Measurements from ENCODE around the gene USP2.

USP2 gene

DNA sequence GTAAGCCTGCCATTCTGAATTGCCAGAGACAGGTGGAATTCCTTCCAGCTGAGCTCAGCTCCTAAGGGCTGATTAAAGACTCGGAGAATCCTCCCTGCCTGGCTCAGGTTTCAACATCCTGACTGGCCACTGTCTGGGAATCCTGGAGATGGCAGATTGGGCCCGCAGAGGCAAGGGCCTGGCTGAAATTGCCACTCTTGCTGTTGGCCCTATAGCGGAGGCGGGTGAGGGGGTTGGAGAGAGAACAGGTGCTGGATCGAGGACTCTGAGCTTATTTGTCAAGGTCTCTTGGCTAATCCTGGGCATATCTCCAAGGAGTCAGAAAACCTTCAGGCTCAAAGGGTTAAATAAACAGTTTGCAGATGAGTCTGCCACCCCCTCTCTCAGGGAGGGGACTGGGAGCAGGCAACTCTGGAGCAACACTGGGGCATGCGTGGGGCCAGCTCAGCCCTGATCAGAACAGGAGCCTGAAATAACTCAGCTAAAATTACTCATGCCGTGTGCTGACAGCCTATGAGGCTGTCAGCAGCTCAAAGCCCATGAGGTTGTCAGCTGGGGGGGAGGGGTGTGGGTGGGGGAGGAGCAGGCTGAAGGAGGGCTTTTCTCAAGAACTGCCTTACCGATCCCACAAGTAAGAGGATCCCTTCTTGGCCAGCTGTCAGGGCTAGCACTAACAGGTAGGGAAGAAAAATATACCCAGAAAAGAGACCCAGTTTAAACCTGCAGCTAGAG is 20.3 kb downstream of the USP2 start:
- no peaks in the 10 kb centered on the region for H3K9me3 ChIP-seq (ENCODE audit: control insufficient read depth, low read length)
- H3K4me1 ChIP-seq (ENCODE audit: control insufficient read depth, insufficient read depth, low read length, poor library complexity, severe bottlenecking) = peaks cover 40% of the 10 kb centered on the region
- peaks cover 6% of the 10 kb centered on the region for H3K36me3 ChIP-seq (ENCODE audit: control insufficient read depth, insufficient read depth, low read length)
- peak overlapping the region; percentile 88 for H3K27ac ChIP-seq (ENCODE audit: low read depth, low read length, severe bottlenecking)
- 3 to 12% methylated on average over 7 to 8 of the region's 8 CpGs for WGBS, 2 experiments (ENCODE audit: insufficient coverage in 2 of 2)
- H3K4me3 ChIP-seq (ENCODE audit: extremely low read depth, insufficient read depth, low read length, poor library complexity, severe bottlenecking) = no peak overlapping the region

DNA sequence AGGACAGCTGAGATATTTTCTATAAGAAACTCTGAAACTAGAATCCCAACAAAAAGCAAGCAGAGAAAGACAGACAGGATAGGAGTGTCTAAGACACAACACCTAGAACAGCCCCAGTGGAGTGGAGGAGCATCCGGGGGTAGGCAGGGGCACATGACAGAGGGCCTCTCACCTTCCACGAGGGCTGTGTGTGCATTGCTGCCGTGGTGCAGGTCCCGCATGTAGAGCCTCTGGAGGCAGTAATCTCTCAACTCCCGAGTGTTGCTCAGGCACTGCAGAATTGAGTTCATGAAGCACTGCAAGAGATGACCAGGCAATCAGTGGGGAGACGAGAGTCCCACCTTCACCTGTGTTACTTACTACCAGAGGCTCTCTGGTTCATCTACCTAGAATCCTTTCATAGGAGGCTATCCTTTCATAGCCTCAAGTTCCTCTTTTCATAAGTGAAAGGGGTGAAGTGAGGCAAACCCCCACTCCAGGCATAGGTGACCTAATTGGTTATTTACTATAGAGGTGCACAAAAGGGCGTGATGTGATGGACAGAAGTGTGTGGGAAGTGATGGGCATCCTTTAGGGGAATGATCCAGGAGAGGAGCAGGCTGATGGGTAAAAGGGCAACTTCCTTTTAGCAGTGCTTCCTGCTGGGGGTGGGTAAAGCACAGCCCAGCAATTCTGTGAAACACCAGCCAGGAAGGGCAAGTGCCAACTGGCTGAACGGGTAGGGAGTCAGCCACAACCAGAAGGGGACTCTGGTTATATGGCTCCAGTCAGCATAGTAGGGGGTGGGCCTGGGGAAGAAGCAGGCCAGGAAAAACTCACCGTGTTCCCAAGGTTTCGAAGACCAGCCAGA is 21.9 kb downstream of the USP2 start:
- WGBS, 2 experiments (ENCODE audit: insufficient coverage in 2 of 2) = 83 to 90% methylated on average over 7 to 10 of the region's 10 CpGs
- Histone ChIP-seq H3K4me3 (ENCODE audit: extremely low read depth, insufficient read depth, low read length, poor library complexity, severe bottlenecking) (no peak overlapping the region), H3K27ac (ENCODE audit: low read depth, low read length, severe bottlenecking) (no peak overlapping the region), H3K9me3 (ENCODE audit: control insufficient read depth, low read length) (no peaks in the 10 kb centered on the region), H3K4me1 (ENCODE audit: control insufficient read depth, insufficient read depth, low read length, poor library complexity, severe bottlenecking) (peaks cover 35% of the 10 kb centered on the region), H3K36me3 (ENCODE audit: control insufficient read depth, insufficient read depth, low read length) (peaks cover 6% of the 10 kb centered on the region)

DNA sequence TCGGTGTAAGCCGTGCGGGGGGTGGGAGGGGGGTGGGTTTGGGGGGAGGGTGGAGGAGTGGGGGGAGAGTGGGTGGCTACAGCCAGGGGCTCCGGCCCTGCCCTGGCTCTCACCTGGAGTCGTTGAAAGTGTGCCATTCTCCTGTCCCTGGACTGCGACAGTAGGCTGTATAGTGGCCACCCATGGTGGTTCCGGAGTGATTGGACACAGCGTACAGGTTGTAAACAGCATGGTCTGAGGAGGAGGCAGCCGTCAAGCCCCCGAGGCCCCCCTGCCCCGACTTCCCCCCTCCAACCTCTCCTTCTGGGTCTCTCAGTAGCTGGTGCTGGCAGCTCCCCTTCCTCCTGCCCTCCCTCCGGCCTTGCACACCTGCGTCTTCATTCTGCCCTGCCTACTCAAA is 24.4 kb downstream of the USP2 start:
- WGBS, 2 experiments (ENCODE audit: insufficient coverage in 2 of 2) = 76 to 82% methylated on average over 6 of the region's 13 CpGs
- peaks cover 19% of the 10 kb centered on the region for H3K4me1 ChIP-seq (ENCODE audit: control insufficient read depth, insufficient read depth, low read length, poor library complexity, severe bottlenecking)
- H3K4me3 ChIP-seq (ENCODE audit: extremely low read depth, insufficient read depth, low read length, poor library complexity, severe bottlenecking) = no peak overlapping the region
- no peaks in the 10 kb centered on the region for H3K9me3 ChIP-seq (ENCODE audit: control insufficient read depth, low read length)
- no peak overlapping the region for H3K27ac ChIP-seq (ENCODE audit: low read depth, low read length, severe bottlenecking)
- H3K36me3 ChIP-seq (ENCODE audit: control insufficient read depth, insufficient read depth, low read length) = peaks cover 6% of the 10 kb centered on the region

DNA sequence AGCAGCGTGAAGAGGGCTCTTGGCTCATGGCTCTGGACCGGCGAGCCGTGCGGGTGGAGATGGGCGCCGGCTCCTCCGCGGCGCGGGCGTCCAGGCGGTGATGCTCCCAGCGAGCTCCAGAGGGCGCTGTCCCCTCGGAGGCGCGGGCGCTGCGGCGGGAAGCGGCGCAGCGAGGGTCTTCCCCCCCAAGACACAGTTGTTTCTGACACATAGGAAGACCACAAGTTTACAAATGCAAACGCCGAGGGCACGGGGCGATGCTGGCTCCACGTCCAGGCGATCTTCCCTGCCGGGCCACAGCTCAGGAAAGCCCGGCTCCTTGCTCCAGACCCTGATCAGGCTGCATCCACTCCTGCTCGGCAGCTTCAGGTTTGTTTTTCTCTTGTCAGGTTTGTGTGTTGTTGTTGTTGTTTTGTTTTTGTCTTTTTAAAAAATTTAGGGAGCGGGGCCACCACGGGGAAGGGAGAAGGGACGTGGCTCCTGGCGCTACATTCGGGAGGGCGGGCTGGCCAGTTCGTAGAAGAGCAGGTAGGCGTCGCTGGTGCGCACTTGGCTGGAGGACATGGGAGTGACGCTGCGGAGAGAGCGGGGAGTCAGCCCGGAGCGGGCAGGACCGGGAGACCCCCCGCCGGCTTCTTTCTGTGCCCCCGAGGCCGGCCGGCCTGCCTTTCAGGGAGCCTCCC is 25.0 kb downstream of the USP2 start:
- peaks cover 13% of the 10 kb centered on the region for H3K4me1 ChIP-seq (ENCODE audit: control insufficient read depth, insufficient read depth, low read length, poor library complexity, severe bottlenecking)
- peak overlapping the region; percentile 33 for H3K4me3 ChIP-seq (ENCODE audit: extremely low read depth, insufficient read depth, low read length, poor library complexity, severe bottlenecking)
- WGBS, 2 experiments (ENCODE audit: insufficient coverage in 2 of 2) = 1 to 2% methylated on average over 40 to 52 of the region's 54 CpGs
- peaks cover 6% of the 10 kb centered on the region for H3K36me3 ChIP-seq (ENCODE audit: control insufficient read depth, insufficient read depth, low read length)
- H3K9me3 ChIP-seq (ENCODE audit: control insufficient read depth, low read length) = no peaks in the 10 kb centered on the region
- no peak overlapping the region for H3K27ac ChIP-seq (ENCODE audit: low read depth, low read length, severe bottlenecking)

DNA sequence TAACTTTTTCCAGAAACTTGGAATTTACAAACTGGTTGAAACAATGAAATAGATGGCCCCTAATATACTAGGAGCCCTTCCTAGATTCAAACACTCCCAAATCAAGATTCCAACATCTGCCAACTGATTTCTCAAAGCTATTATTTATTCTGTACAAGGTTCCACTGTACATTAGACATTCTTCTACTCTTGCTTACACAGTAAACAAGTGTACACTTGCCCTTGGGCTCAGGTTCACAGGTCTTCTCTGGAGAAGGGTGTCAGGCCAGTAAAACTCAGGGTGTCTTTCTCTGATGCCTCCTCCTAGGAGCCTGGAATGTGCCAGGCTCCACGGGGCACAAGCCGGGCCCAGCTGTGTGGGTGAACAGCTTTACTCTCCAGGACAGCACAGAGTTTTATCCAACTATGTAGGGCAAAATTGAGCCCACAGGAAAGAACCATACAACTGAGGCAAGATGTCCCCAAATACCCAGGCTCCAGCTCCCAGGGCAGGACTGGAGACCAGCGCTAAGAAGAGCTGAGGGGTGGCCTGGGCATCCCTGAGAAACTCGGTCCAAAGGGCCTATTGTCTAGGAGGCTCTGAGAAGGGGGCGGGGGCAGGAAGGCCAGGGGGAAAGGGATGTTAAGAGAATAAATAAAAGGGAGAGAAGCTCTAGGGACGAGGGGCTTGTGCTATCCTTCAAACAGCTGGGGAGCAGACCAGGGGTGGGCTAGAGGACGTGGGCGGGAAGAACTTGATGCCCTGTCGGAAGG is 26.2 kb downstream of the USP2 start:
- Histone ChIP-seq H3K4me3 (ENCODE audit: extremely low read depth, insufficient read depth, low read length, poor library complexity, severe bottlenecking) (no peak overlapping the region), H3K36me3 (ENCODE audit: control insufficient read depth, insufficient read depth, low read length) (peaks cover 6% of the 10 kb centered on the region), H3K4me1 (ENCODE audit: control insufficient read depth, insufficient read depth, low read length, poor library complexity, severe bottlenecking) (peaks cover 3% of the 10 kb centered on the region), H3K27ac (ENCODE audit: low read depth, low read length, severe bottlenecking) (no peak overlapping the region), H3K9me3 (ENCODE audit: control insufficient read depth, low read length) (no peaks in the 10 kb centered on the region)
- WGBS, 2 experiments (ENCODE audit: insufficient coverage in 2 of 2) = 58 to 71% methylated on average over 4 to 5 of the region's 9 CpGs

DNA sequence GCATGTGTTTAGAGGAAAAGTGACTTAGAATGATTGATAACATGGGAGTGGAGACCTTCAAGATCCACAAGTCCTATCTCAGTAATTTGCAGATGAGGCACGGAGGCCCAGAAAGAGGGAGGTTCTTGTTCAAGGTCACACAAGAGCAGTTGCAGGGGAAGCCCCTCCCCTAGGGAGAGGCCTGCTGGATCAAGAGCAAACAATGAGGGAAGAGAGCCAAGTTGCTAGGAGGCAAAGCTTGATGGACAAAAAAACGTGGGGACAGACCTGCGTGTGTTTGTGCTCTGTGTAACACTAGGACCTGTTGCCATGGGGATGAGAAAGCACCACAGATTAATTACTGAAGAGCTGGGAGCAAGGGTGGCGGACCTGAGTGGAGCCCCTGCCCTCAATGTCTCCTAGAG is 28.6 kb downstream of the USP2 start:
- H3K4me1 ChIP-seq (ENCODE audit: control insufficient read depth, insufficient read depth, low read length, poor library complexity, severe bottlenecking) = no peaks in the 10 kb centered on the region

DNA sequence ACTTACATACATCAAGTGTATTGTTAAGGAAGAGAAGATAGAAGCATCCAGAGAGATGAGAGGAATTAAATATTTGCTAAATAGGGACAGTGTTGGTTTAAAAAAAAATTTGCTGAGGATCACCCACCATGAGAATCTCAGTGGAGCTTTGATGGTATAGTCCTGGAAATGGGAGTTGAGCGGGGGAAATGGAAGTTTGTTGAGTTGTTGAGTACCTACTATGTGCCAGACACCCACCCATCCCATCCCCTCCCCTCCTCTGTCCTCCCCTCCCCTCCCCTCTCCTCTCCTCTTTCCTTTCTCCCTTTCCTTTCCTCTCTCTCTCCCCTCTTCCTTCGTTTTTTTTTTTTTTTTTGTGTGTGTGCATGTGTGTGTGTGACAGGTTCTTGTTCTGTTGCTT is 30.3 kb downstream of the USP2 start:
- Histone ChIP-seq H3K4me1 (ENCODE audit: control insufficient read depth, insufficient read depth, low read length, poor library complexity, severe bottlenecking) (no peaks in the 10 kb centered on the region), H3K27ac (ENCODE audit: low read depth, low read length, severe bottlenecking) (no peak overlapping the region)
- no CpG with 5 or more reads among the region's 2 CpGs for WGBS, 2 experiments (ENCODE audit: insufficient coverage in 2 of 2)

More for the DNA sequence above, 28.6 kb downstream of the USP2 start:
- whole genome bisulfite sequencing, 2 experiments (ENCODE audit: insufficient coverage in 2 of 2) = 29 to 55% methylated on average over 3 to 4 of the region's 4 CpGs
- Histone ChIP-seq H3K36me3 (ENCODE audit: control insufficient read depth, insufficient read depth, low read length) (peaks cover 4% of the 10 kb centered on the region), H3K4me3 (ENCODE audit: extremely low read depth, insufficient read depth, low read length, poor library complexity, severe bottlenecking) (no peak overlapping the region), H3K27ac (ENCODE audit: low read depth, low read length, severe bottlenecking) (no peak overlapping the region), H3K9me3 (ENCODE audit: control insufficient read depth, low read length) (no peaks in the 10 kb centered on the region)

DNA sequence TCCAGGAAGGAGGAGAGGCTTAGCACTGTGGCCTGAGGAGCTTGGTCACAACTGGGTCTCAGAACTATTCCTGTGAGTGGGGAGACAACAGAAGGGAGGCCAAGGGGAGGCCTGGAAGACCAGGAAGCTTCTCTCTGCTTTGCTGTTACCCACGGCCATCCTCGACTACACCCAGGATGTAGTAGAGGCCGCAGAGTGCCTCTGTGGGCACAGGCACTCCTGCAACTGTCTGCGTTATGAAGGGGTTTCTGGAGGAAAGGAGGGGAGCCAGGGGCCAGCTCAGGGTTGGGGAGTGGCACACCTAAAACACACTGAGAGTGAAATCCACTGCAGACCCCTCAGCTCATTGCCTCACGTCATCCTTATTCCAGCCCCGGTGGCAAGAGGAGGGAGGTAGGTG is 31.2 kb downstream of the USP2 start:
- WGBS, 2 experiments (ENCODE audit: insufficient coverage in 2 of 2) = 78 to 88% methylated on average over 1 to 5 of the region's 6 CpGs
- H3K36me3 ChIP-seq (ENCODE audit: control insufficient read depth, insufficient read depth, low read length) = no peaks in the 10 kb centered on the region
- H3K27ac ChIP-seq (ENCODE audit: low read depth, low read length, severe bottlenecking) = no peak overlapping the region
- H3K4me1 ChIP-seq (ENCODE audit: control insufficient read depth, insufficient read depth, low read length, poor library complexity, severe bottlenecking) = no peaks in the 10 kb centered on the region
- no peak overlapping the region for H3K4me3 ChIP-seq (ENCODE audit: extremely low read depth, insufficient read depth, low read length, poor library complexity, severe bottlenecking)
- H3K9me3 ChIP-seq (ENCODE audit: control insufficient read depth, low read length) = no peaks in the 10 kb centered on the region

More for the DNA sequence above, 30.3 kb downstream of the USP2 start:
- H3K36me3 ChIP-seq (ENCODE audit: control insufficient read depth, insufficient read depth, low read length) = no peaks in the 10 kb centered on the region
- H3K9me3 ChIP-seq (ENCODE audit: control insufficient read depth, low read length) = no peaks in the 10 kb centered on the region
- no peak overlapping the region for H3K4me3 ChIP-seq (ENCODE audit: extremely low read depth, insufficient read depth, low read length, poor library complexity, severe bottlenecking)

DNA sequence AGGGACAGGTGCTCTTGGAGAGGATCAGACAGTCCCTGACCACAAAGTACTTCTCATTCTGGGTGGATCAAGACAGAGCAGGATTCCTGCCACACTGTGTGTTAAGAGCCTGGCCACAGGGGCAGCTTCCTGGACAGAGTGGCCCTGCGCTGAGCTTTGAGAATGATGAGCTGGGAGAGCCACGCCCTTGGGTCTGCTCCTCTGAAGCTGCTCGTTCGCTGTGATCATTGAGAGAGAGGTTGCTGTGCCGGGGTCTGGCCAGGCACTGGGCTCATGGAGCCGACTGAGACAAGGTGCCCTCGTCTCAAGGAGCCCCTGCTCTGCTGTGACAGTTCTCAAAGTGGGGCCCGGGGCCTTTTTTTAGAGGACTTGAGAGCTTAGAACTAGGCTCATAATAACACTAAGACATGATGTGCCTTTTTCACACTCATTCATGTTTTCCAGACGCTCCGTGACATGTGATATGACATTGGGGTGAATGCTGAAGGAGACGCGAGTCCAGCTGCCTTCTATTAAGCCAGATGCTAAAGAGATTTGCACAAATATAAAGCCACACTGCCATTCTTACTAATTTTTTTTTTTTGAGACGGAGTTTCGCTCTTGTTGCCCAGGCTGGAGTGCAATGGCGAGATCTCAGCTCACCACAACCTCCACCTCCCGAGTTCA is 33.4 kb downstream of the USP2 start:
- Histone ChIP-seq H3K4me3 (ENCODE audit: extremely low read depth, insufficient read depth, low read length, poor library complexity, severe bottlenecking) (no peak overlapping the region), H3K27ac (ENCODE audit: low read depth, low read length, severe bottlenecking) (no peak overlapping the region), H3K36me3 (ENCODE audit: control insufficient read depth, insufficient read depth, low read length) (no peaks in the 10 kb centered on the region), H3K9me3 (ENCODE audit: control insufficient read depth, low read length) (no peaks in the 10 kb centered on the region), H3K4me1 (ENCODE audit: control insufficient read depth, insufficient read depth, low read length, poor library complexity, severe bottlenecking) (no peaks in the 10 kb centered on the region)
- 80 to 91% methylated on average over 10 to 13 of the region's 16 CpGs for WGBS, 2 experiments (ENCODE audit: insufficient coverage in 2 of 2)

DNA sequence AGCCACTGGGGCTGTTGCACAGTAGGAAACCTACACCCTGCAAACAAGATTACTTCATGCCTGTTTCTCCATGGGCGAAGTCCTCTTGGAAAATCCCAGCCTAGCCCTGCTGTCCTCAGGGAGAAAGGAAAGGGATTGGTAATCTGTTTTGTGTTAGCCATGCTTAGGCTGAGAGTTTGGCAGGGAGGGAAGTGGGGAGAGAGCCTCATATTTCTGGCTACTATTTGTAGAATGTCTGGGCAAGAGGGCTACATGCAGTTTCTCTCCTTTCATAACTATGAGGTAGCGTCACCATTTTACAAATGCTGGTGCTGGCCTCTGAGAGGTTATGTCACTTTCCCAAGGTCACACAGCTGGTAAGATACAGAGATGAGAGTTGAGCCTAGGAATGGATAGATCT is 34.2 kb downstream of the USP2 start:
- Histone ChIP-seq H3K9me3 (ENCODE audit: control insufficient read depth, low read length) (no peaks in the 10 kb centered on the region), H3K36me3 (ENCODE audit: control insufficient read depth, insufficient read depth, low read length) (no peaks in the 10 kb centered on the region), H3K4me3 (ENCODE audit: extremely low read depth, insufficient read depth, low read length, poor library complexity, severe bottlenecking) (no peak overlapping the region), H3K27ac (ENCODE audit: low read depth, low read length, severe bottlenecking) (no peak overlapping the region), H3K4me1 (ENCODE audit: control insufficient read depth, insufficient read depth, low read length, poor library complexity, severe bottlenecking) (no peaks in the 10 kb centered on the region)
- WGBS, 2 experiments (ENCODE audit: insufficient coverage in 2 of 2) = 100% methylated on average over 1 of the region's 2 CpGs; no CpG with 5 or more reads in 1 of the 2 experiments

Measured in mesodermal cell (in vitro differentiated cells).